ENCODE measurements around the gene PAQR9. TPM values are rescaled to one million over a fixed set of nuclear protein-coding genes. Genes with fewer than 3 reads are reported as not detected.

PAQR9 gene
- total and polyA plus RNA-seq, 9 of the 15 experiments (the other 6 are each of a cell fraction or from before 2014, with no cell fraction given), result 0.04 to 0.58 (median 0.22) TPM

- TF ChIP-seq ZNF23 (CRISPR knock-in tag; IDR thresholded peaks at IDR 0.05) (no peak), HNRNPLL (IDR thresholded peaks at IDR 0.05; ENCODE audit: low read depth, low read length, poor library complexity, severe bottlenecking) (peak; percentile 67), TEAD2 (tag; IDR thresholded peaks at IDR 0.05) (no peak), ZFP36 (IDR thresholded peaks at IDR 0.05; ENCODE audit: low read depth, low read length, partially characterized antibody) (no peak), TEAD4 (IDR thresholded peaks at IDR 0.05; ENCODE audit: low read length) (peak; percentile 67), TEAD4 (CRISPR knock-in tag; IDR thresholded peaks at IDR 0.05; ENCODE audit: borderline replicate concordance) (0 out of 2 replicates have a peak, but pooled peaks have one; percentile 64), ZC3H11A (IDR thresholded peaks at IDR 0.05; ENCODE audit: low read depth, low read length) (peak; percentile 69; the same call in 1 of the 2 replicates), ZSCAN32 (CRISPR knock-in tag; IDR thresholded peaks at IDR 0.05) (no peak), CEBPB (tag; IDR thresholded peaks at IDR 0.05) (no peak), NCOR1 (IDR thresholded peaks at IDR 0.05) (peak; percentile 63), ZBED1 (IDR thresholded peaks at IDR 0.05) (no peak), FOXK2 (conservative IDR thresholded peaks at IDR 0.05 in 1 of 2, IDR thresholded peaks at IDR 0.05 in 1 of 2; ENCODE audit: low read depth in 2 of 2) (peak in 1 of 2 experiments; percentile 95), ETV1 (tag; conservative IDR thresholded peaks at IDR 0.05; ENCODE audit: low read depth) (peak; percentile 100), BACH1 (tag; IDR thresholded peaks at IDR 0.05) (no peak; the same call in 1 of the 2 replicates), ZNF764 (CRISPR knock-in tag; IDR thresholded peaks at IDR 0.05; ENCODE audit: low read depth) (no peak)
- TF ChIP-seq, protein P1, sequence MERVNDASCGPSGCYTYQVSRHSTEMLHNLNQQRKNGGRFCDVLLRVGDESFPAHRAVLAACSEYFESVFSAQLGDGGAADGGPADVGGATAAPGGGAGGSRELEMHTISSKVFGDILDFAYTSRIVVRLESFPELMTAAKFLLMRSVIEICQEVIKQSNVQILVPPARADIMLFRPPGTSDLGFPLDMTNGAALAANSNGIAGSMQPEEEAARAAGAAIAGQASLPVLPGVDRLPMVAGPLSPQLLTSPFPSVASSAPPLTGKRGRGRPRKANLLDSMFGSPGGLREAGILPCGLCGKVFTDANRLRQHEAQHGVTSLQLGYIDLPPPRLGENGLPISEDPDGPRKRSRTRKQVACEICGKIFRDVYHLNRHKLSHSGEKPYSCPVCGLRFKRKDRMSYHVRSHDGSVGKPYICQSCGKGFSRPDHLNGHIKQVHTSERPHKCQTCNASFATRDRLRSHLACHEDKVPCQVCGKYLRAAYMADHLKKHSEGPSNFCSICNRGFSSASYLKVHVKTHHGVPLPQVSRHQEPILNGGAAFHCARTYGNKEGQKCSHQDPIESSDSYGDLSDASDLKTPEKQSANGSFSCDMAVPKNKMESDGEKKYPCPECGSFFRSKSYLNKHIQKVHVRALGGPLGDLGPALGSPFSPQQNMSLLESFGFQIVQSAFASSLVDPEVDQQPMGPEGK (CRISPR knock-in tag; IDR thresholded peaks at IDR 0.05; ENCODE audit: borderline replicate concordance), result no peak
- TF ChIP-seq, protein P2, sequence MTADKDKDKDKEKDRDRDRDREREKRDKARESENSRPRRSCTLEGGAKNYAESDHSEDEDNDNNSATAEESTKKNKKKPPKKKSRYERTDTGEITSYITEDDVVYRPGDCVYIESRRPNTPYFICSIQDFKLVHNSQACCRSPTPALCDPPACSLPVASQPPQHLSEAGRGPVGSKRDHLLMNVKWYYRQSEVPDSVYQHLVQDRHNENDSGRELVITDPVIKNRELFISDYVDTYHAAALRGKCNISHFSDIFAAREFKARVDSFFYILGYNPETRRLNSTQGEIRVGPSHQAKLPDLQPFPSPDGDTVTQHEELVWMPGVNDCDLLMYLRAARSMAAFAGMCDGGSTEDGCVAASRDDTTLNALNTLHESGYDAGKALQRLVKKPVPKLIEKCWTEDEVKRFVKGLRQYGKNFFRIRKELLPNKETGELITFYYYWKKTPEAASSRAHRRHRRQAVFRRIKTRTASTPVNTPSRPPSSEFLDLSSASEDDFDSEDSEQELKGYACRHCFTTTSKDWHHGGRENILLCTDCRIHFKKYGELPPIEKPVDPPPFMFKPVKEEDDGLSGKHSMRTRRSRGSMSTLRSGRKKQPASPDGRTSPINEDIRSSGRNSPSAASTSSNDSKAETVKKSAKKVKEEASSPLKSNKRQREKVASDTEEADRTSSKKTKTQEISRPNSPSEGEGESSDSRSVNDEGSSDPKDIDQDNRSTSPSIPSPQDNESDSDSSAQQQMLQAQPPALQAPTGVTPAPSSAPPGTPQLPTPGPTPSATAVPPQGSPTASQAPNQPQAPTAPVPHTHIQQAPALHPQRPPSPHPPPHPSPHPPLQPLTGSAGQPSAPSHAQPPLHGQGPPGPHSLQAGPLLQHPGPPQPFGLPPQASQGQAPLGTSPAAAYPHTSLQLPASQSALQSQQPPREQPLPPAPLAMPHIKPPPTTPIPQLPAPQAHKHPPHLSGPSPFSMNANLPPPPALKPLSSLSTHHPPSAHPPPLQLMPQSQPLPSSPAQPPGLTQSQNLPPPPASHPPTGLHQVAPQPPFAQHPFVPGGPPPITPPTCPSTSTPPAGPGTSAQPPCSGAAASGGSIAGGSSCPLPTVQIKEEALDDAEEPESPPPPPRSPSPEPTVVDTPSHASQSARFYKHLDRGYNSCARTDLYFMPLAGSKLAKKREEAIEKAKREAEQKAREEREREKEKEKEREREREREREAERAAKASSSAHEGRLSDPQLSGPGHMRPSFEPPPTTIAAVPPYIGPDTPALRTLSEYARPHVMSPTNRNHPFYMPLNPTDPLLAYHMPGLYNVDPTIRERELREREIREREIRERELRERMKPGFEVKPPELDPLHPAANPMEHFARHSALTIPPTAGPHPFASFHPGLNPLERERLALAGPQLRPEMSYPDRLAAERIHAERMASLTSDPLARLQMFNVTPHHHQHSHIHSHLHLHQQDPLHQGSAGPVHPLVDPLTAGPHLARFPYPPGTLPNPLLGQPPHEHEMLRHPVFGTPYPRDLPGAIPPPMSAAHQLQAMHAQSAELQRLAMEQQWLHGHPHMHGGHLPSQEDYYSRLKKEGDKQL (CRISPR knock-in tag; IDR thresholded peaks at IDR 0.05; ENCODE audit: borderline replicate concordance), result no peak
- TF ChIP-seq, protein P3, sequence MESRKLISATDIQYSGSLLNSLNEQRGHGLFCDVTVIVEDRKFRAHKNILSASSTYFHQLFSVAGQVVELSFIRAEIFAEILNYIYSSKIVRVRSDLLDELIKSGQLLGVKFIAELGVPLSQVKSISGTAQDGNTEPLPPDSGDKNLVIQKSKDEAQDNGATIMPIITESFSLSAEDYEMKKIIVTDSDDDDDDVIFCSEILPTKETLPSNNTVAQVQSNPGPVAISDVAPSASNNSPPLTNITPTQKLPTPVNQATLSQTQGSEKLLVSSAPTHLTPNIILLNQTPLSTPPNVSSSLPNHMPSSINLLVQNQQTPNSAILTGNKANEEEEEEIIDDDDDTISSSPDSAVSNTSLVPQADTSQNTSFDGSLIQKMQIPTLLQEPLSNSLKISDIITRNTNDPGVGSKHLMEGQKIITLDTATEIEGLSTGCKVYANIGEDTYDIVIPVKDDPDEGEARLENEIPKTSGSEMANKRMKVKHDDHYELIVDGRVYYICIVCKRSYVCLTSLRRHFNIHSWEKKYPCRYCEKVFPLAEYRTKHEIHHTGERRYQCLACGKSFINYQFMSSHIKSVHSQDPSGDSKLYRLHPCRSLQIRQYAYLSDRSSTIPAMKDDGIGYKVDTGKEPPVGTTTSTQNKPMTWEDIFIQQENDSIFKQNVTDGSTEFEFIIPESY (CRISPR knock-in tag; IDR thresholded peaks at IDR 0.05), result no peak; the same call in 1 of the 2 replicates
Observed at GRCh38 chr3:143001369-143002082, 38.1 kb upstream of the PAQR9 start, which contains the start of gene U2SURP (continued).

All from K562 (cell line).